Trophoblast cell (in vitro differentiated cells and primary cell): ENCODE results near the gene KIAA0930.

Experiments used
- DNase-seq, 2 donors: peaks; one replicate each; pipeline ENCODE4 v3.0.0-alpha.2; 2016
- H2AFZ ChIP-seq: 2 replicates; pipeline ENCODE4 v1.6.1; 2013; ENCODE audit warnings: low read length, moderate library complexity, mild to moderate bottlenecking; ENCODE audit not compliant: insufficient read depth, poor library complexity
- H2AK5ac ChIP-seq: 2 replicates; pipeline ENCODE4 v1.6.1; 2013; ENCODE audit warnings: mild to moderate bottlenecking, low read length
- H2BK120ac ChIP-seq: 2 replicates; pipeline ENCODE4 v1.6.1; 2013; ENCODE audit warnings: low read length, mild to moderate bottlenecking, moderate library complexity; ENCODE audit not compliant: insufficient read depth, poor library complexity
- H2BK12ac ChIP-seq: 2 replicates; pipeline ENCODE4 v1.6.1; 2013; ENCODE audit warnings: mild to moderate bottlenecking, low read length, moderate library complexity
- H2BK5ac ChIP-seq: 2 replicates; pipeline ENCODE4 v1.6.1; 2013; ENCODE audit warnings: low read length, low read depth, moderate library complexity, mild to moderate bottlenecking; ENCODE audit not compliant: poor library complexity
- H3K14ac ChIP-seq: 2 replicates; pipeline ENCODE4 v1.6.1; 2013; ENCODE audit warnings: mild to moderate bottlenecking, low read length
- H3K18ac ChIP-seq: 2 replicates; pipeline ENCODE4 v1.6.1; 2013; ENCODE audit warnings: mild to moderate bottlenecking, low read length
- H3K23ac ChIP-seq: 2 replicates; pipeline ENCODE4 v1.6.1; 2013; ENCODE audit warnings: low read length
- H3K27ac ChIP-seq: 2 replicates; pipeline ENCODE4 v1.5.1; 2013; ENCODE audit warnings: low read depth, mild to moderate bottlenecking, inconsistent platforms, low read length, moderate library complexity
- H3K27me3 ChIP-seq: 2 replicates; pipeline ENCODE4 v1.6.1; 2013; ENCODE audit warnings: inconsistent platforms, mild to moderate bottlenecking, low read length, moderate library complexity; ENCODE audit not compliant: insufficient read depth
- H3K36me3 ChIP-seq, 2 experiments: 1 replicate in 1 of 2; 2 replicates in 1 of 2; pipeline ENCODE4 v1.6.1; 2013; ENCODE audit warnings: low read length in 2 of 2, mild to moderate bottlenecking in 2 of 2, moderate library complexity in 1 of 2; ENCODE audit not compliant: insufficient read depth in 2 of 2, control insufficient read depth in 1 of 2
- H3K4ac ChIP-seq: 2 replicates; pipeline ENCODE4 v1.6.1; 2013; ENCODE audit warnings: low read depth, mild to moderate bottlenecking, low read length, moderate library complexity
- H3K4me1 ChIP-seq, 2 experiments: 1 replicate in 1 of 2; 2 replicates in 1 of 2; pipeline ENCODE4 v1.6.1; 2013; ENCODE audit warnings: low read length in 2 of 2, mild to moderate bottlenecking in 2 of 2, moderate library complexity in 1 of 2; ENCODE audit not compliant: insufficient read depth in 2 of 2, control insufficient read depth in 1 of 2
- H3K4me2 ChIP-seq: 2 replicates; pipeline ENCODE4 v1.6.1; 2013; ENCODE audit warnings: inconsistent platforms, mild to moderate bottlenecking, low read length, moderate library complexity
- H3K4me3 ChIP-seq: 2 replicates; pipeline ENCODE4 v1.5.1; 2013; ENCODE audit warnings: mild to moderate bottlenecking, low read depth, low read length, inconsistent platforms
- H3K79me1 ChIP-seq: one replicate; pipeline ENCODE4 v1.6.1; 2013; ENCODE audit warnings: low read length
- H3K79me2 ChIP-seq: 2 replicates; pipeline ENCODE4 v1.6.1; 2013; ENCODE audit warnings: low read length, mild to moderate bottlenecking; ENCODE audit not compliant: control insufficient read depth, insufficient read depth, poor library complexity
- H3K9ac ChIP-seq: 2 replicates; pipeline ENCODE4 v1.6.1; 2013; ENCODE audit warnings: mild to moderate bottlenecking, low read length
- H3K9me3 ChIP-seq: 2 replicates; pipeline ENCODE4 v1.6.1; 2013; ENCODE audit warnings: low read depth, mild to moderate bottlenecking, control low read depth, inconsistent platforms, low read length; ENCODE audit not compliant: insufficient read depth
- H4K12ac ChIP-seq: 2 replicates; pipeline ENCODE4 v1.6.1; 2013; ENCODE audit warnings: low read depth, mild to moderate bottlenecking, low read length, moderate library complexity
- H4K8ac ChIP-seq: 2 replicates; pipeline ENCODE4 v1.6.1; 2013; ENCODE audit warnings: low read depth, mild to moderate bottlenecking, low read length, moderate library complexity
- H4K91ac ChIP-seq: one replicate; pipeline ENCODE4 v1.6.1; 2013; ENCODE audit warnings: low read depth, mild to moderate bottlenecking, low read length, moderate library complexity
- WGBS: extraction: QIAGEN DNeasy Blood & Tissue Kit; methylation state at CpG from one replicate; pipeline ENCODE4 v1.1.7; 2013; ENCODE audit warnings: missing lambda C conversion rate; ENCODE audit not compliant: insufficient read length, insufficient coverage; ENCODE audit errors: extremely low coverage; 5-methylcytosine and 5-hydroxymethylcytosine counted together

The KIAA0930 gene

GRCh38 chr22:45227645-45228400 is 12.9 kb downstream of the KIAA0930 start:
- H4K91ac ChIP-seq = no peak overlapping the region
- no peak for DNase-seq
- no peak overlapping the region for H3K9ac ChIP-seq
- no peak overlapping the region for H3K4me3 ChIP-seq
- no peak overlapping the region for H3K27ac ChIP-seq
- H3K23ac ChIP-seq = no peak overlapping the region
- no peak overlapping the region for H2AK5ac ChIP-seq
- peaks cover 4% of the 10 kb centered on the region for H3K79me1 ChIP-seq
- no peak overlapping the region for H3K18ac ChIP-seq
- no peak overlapping the region for H3K4ac ChIP-seq
- no CpG with 5 or more reads among the region's 16 CpGs for WGBS
- peaks cover 0 to 8% of the 10 kb centered on the region in 2 experiments for H3K36me3 ChIP-seq
- no peak overlapping the region for H4K8ac ChIP-seq
- no peaks in the 10 kb centered on the region for H3K27me3 ChIP-seq
- no peak overlapping the region for H2BK5ac ChIP-seq
- no peak overlapping the region for H4K12ac ChIP-seq
- no peak overlapping the region for H3K4me2 ChIP-seq
- H3K9me3 ChIP-seq = peaks cover 4% of the 10 kb centered on the region
- H2AFZ ChIP-seq = no peak overlapping the region
- no peaks in the 10 kb centered on the region for H3K79me2 ChIP-seq
- no peak overlapping the region for H2BK120ac ChIP-seq
- peaks cover 12 to 15% of the 10 kb centered on the region in 2 experiments for H3K4me1 ChIP-seq
- H3K14ac ChIP-seq = no peak overlapping the region
- H2BK12ac ChIP-seq = no peak overlapping the region

- H2BK12ac ChIP-seq = no peak overlapping the region
- H2AFZ ChIP-seq = no peak overlapping the region
- no peak overlapping the region for H3K23ac ChIP-seq
- H3K27me3 ChIP-seq = no peaks in the 10 kb centered on the region
- H4K91ac ChIP-seq = no peak overlapping the region
- no peak overlapping the region for H2BK120ac ChIP-seq
- H2AK5ac ChIP-seq = no peak overlapping the region
- no peak overlapping the region for H3K27ac ChIP-seq
- peaks cover 0 to 8% of the 10 kb centered on the region in 2 experiments for H3K36me3 ChIP-seq
- no peak overlapping the region for H4K8ac ChIP-seq
- DNase-seq = peak in 1 of 2 donors; percentile 44
- no peak overlapping the region for H4K12ac ChIP-seq
- H3K4me1 ChIP-seq = peaks cover 12 to 15% of the 10 kb centered on the region in 2 experiments
- H3K4me2 ChIP-seq = no peak overlapping the region
- H3K4me3 ChIP-seq = no peak overlapping the region
- no peak overlapping the region for H3K14ac ChIP-seq
- no CpG with 5 or more reads among the region's 17 CpGs for WGBS
- H3K79me1 ChIP-seq = peaks cover 2% of the 10 kb centered on the region
- no peak overlapping the region for H3K4ac ChIP-seq
- no peak overlapping the region for H3K18ac ChIP-seq
- no peaks in the 10 kb centered on the region for H3K79me2 ChIP-seq
- peaks cover 4% of the 10 kb centered on the region for H3K9me3 ChIP-seq
- H2BK5ac ChIP-seq = no peak overlapping the region
- H3K9ac ChIP-seq = no peak overlapping the region
Observed at GRCh38 chr22:45226503-45227186, 14.0 kb downstream of the KIAA0930 start.

DNA sequence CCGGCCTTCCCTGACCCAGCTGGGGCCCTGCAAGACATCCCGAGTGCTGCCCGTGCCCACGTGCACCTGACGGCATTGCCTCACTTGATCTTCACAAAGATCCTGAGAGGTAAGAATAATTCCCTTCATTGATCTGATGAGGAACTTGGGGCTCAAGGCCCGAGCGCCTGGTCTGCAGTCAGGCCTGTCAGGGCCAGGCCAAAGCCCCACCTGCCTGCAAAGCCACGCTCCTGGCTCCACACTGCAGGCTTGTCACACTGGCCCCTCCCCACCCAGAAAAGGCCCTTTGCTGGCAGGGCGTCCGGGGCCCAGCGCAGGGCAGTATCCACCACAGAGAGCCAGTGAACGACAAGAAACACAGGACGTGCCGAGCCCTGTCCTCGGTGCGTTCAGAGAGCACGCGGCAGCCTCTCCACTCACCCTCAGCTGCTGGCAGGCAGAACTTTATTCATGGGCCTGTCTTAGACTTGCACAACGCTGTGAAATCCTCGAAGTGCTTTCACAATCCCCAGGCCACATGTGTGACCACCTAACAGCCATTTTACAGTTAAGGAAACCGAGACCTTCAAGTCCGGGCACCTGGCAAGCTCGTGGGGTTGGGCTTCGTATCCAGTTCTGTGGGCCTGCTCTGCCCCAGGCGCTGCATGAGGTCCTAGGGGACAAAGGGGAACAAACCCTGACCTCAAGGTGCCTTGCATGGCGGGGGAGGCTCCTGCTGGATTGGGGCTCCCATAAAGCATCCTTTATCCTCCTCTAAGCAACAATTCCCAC is 14.8 kb downstream of the KIAA0930 start:
- no peak overlapping the region for H2AK5ac ChIP-seq
- no peaks in the 10 kb centered on the region for H3K27me3 ChIP-seq
- peak overlapping the region; percentile 25 for H3K18ac ChIP-seq
- H2AFZ ChIP-seq = no peak overlapping the region
- H2BK5ac ChIP-seq = no peak overlapping the region
- H3K36me3 ChIP-seq = peaks cover 0 to 8% of the 10 kb centered on the region in 2 experiments
- peaks cover 2% of the 10 kb centered on the region for H3K79me1 ChIP-seq
- H3K4me2 ChIP-seq = no peak overlapping the region
- peaks cover 4% of the 10 kb centered on the region for H3K9me3 ChIP-seq
- H3K23ac ChIP-seq = no peak overlapping the region
- no peak overlapping the region for H4K8ac ChIP-seq
- no peak overlapping the region for H2BK120ac ChIP-seq
- H3K4ac ChIP-seq = peak overlapping the region; percentile 9
- DNase-seq = peak; percentile 69 to 80
- H3K79me2 ChIP-seq = no peaks in the 10 kb centered on the region
- WGBS = no CpG with 5 or more reads among the region's 26 CpGs
- no peak overlapping the region for H4K12ac ChIP-seq
- no peak overlapping the region for H3K4me3 ChIP-seq
- peak overlapping the region; percentile 17 for H3K14ac ChIP-seq
- no peak overlapping the region for H3K27ac ChIP-seq
- no peak overlapping the region for H4K91ac ChIP-seq
- no peak overlapping the region for H2BK12ac ChIP-seq
- H3K4me1 ChIP-seq = peaks cover 12 to 15% of the 10 kb centered on the region in 2 experiments
- H3K9ac ChIP-seq = no peak overlapping the region

DNA sequence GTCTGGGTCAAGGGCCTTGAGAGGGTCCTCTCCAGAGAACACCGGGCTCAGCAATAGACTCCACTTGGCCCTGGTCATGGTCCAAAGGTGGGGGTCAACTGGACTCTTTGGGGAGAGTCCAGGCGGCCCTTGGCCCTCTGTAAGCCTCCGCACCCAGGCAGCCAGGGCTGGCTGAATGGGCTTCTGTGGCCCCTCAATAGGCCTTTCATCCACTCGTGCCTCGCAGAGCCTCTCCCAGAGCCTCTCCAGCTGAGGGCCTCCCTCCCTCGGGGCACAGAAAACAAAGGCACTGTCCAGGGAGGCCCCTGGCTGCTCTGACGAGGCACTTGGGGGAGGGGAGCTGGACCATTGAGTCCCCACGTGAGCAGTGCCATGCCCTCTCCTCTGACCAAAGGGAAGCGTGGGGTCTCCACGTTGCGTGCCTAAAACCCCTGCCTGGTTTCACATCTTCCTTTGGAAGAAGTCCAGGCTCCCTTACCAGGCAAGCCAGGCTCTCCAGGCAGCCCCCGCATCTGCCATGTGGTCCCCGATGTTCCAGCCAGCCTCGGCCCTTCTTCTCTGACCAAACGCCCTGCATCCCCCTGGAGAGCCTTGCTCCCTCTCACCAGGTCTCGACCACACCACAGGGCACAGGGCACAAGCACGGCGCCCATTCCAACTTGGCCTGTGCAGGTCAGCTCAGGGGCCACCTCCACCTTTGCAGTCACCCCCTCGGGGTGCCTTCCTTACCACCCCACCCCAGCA is 15.5 kb downstream of the KIAA0930 start:
- no peak overlapping the region for H4K8ac ChIP-seq
- WGBS = no CpG with 5 or more reads among the region's 19 CpGs
- H3K36me3 ChIP-seq = peaks cover 0 to 8% of the 10 kb centered on the region in 2 experiments
- H3K79me1 ChIP-seq = peaks cover 2% of the 10 kb centered on the region
- DNase-seq = no peak
- no peak overlapping the region for H3K27ac ChIP-seq
- peak overlapping the region; percentile 26 for H3K14ac ChIP-seq
- no peak overlapping the region for H4K91ac ChIP-seq
- peaks cover 3% of the 10 kb centered on the region for H3K9me3 ChIP-seq
- H3K27me3 ChIP-seq = no peaks in the 10 kb centered on the region
- peak overlapping the region; percentile 49 for H3K18ac ChIP-seq
- peaks cover 12 to 14% of the 10 kb centered on the region in 2 experiments for H3K4me1 ChIP-seq
- no peak overlapping the region for H3K9ac ChIP-seq
- no peak overlapping the region for H2BK120ac ChIP-seq
- no peak overlapping the region for H2AFZ ChIP-seq
- H2AK5ac ChIP-seq = no peak overlapping the region
- H3K23ac ChIP-seq = no peak overlapping the region
- no peak overlapping the region for H4K12ac ChIP-seq
- H3K4ac ChIP-seq = no peak overlapping the region
- peak overlapping the region; percentile 1 for H2BK12ac ChIP-seq
- H3K4me3 ChIP-seq = no peak overlapping the region
- H3K79me2 ChIP-seq = no peaks in the 10 kb centered on the region
- no peak overlapping the region for H3K4me2 ChIP-seq
- H2BK5ac ChIP-seq = no peak overlapping the region
